ENCODE data around the gene PCDH12.

Gene PCDH12

GRCh38 chr5:141958113-141958512, at the start of gene PCDH12:
PCDH12 (minus strand) TSS chr5:141958202; CDS start chr5:141957851, 351 bp downstream.
- no peak for DNase-seq (ENCODE audit: low spot score)

GRCh38 chr5:142007237-142007544, 49.2 kb upstream of the PCDH12 start:
- DNase-seq (ENCODE audit: low spot score) = no peak

GRCh38 chr5:142006363-142007236, 48.6 kb upstream of the PCDH12 start:
- DNase-seq (ENCODE audit: low spot score) = peak; percentile 50

GRCh38 chr5:142003266-142003800, 45.3 kb upstream of the PCDH12 start:
- no peak for DNase-seq (ENCODE audit: low spot score)

GRCh38 chr5:142000704-142001484, 42.9 kb upstream of the PCDH12 start:
- no peak for DNase-seq (ENCODE audit: low spot score)

- DNase-seq (ENCODE audit: low spot score) = no peak
Measured at GRCh38 chr5:142000173-142000572, 42.2 kb upstream of the PCDH12 start.

GRCh38 chr5:141997358-141997960, 39.5 kb upstream of the PCDH12 start:
- DNase-seq (ENCODE audit: low spot score) = no peak

GRCh38 chr5:141995656-141996055, 37.7 kb upstream of the PCDH12 start:
- DNase-seq (ENCODE audit: low spot score) = no peak

GRCh38 chr5:141994511-141995136, 36.6 kb upstream of the PCDH12 start:
- no peak for DNase-seq (ENCODE audit: low spot score)

- peak; percentile 74 for DNase-seq (ENCODE audit: low spot score)
Measured at GRCh38 chr5:141992349-141992963, 34.5 kb upstream of the PCDH12 start.

- no peak for DNase-seq (ENCODE audit: low spot score)
Measured at GRCh38 chr5:141989720-141990119, 31.7 kb upstream of the PCDH12 start.

GRCh38 chr5:141986072-141986471, 28.1 kb upstream of the PCDH12 start:
- DNase-seq (ENCODE audit: low spot score) = no peak

- no peak for DNase-seq (ENCODE audit: low spot score)
Measured at GRCh38 chr5:141982626-141983025, 24.6 kb upstream of the PCDH12 start.

GRCh38 chr5:141978389-141978788, 20.4 kb upstream of the PCDH12 start:
- DNase-seq (ENCODE audit: low spot score) = no peak

- DNase-seq (ENCODE audit: low spot score) = no peak
Measured at GRCh38 chr5:141976176-141976575, 18.2 kb upstream of the PCDH12 start.

- DNase-seq (ENCODE audit: low spot score) = no peak
Measured at GRCh38 chr5:141973871-141974595, 16.0 kb upstream of the PCDH12 start.

GRCh38 chr5:141969783-141970771, 12.1 kb upstream of the PCDH12 start:
- DNase-seq (ENCODE audit: low spot score) = no peak

- peak; percentile 95 for DNase-seq (ENCODE audit: low spot score)
Measured at GRCh38 chr5:141968914-141969608, 11.1 kb upstream of the PCDH12 start, which contains the start of gene RNF14. RNF14 (plus strand) TSS chr5:141969105; CDS start chr5:141973589, 4,484 bp downstream.

- DNase-seq (ENCODE audit: low spot score) = no peak
Measured at GRCh38 chr5:141966963-141967333, 8.9 kb upstream of the PCDH12 start.

Measured in CD4-positive, alpha-beta T cell treated with Interleukin-6 at 100 ng/mL for 8 hours (primary cell).